Measurements from ENCODE around the gene CTTNBP2NL. TPM values are rescaled to one million over a fixed set of nuclear protein-coding genes. Genes with fewer than 3 reads are reported as not detected.
A peak's percentile ranks its signal among the peaks of the same experiment; 100 is the strongest.

CTTNBP2NL gene
- total and polyA plus RNA-seq, 2 experiments from 2014 or later: 19.2 to 38.4 TPM

- in situ Hi-C loops (cut with MboI): loop anchor here (25.0 kb wide), 1 partner anchor 870 kb away; no protein-coding TSS in a partner anchor
- Histone ChIP-seq H3K27me3 (replicated peaks; ENCODE audit: insufficient read depth) (no peaks in the 10 kb centered on the region), H3K9ac (no peak overlapping the region), H3K9me3 (ENCODE audit: low read depth) (no peaks in the 10 kb centered on the region), H3K9me2 (ENCODE audit: insufficient read depth) (no peaks in the 10 kb centered on the region), H3F3A (ENCODE audit: insufficient read depth) (peaks cover 17% of the 10 kb centered on the region; the same call in 1 of the 2 replicates), H3K4me1 (ENCODE audit: insufficient read depth) (peaks cover 22% of the 10 kb centered on the region), H2AFZ (no peak overlapping the region), H3K4me3 (no peak overlapping the region), H3K79me2 (ENCODE audit: insufficient read depth) (no peaks in the 10 kb centered on the region), H3K27ac (no peak overlapping the region), H3K36me3 (ENCODE audit: low read depth) (no peaks in the 10 kb centered on the region), H3K4me2 (ENCODE audit: unreplicated experiment) (no peak overlapping the region), H4K20me1 (ENCODE audit: insufficient read depth) (no peaks in the 10 kb centered on the region)
- TF ChIP-seq EZH2phosphoT487 (IDR thresholded peaks at IDR 0.05; ENCODE audit: insufficient read depth, low read depth) (no peak), EZH2 (IDR thresholded peaks at IDR 0.05; ENCODE audit: insufficient read depth, poor library complexity, severe bottlenecking) (no peak)
- no peak for DNase-seq
- 56 to 64% methylated on average over 6 of the region's 6 CpGs for WGBS, 2 experiments (ENCODE audit: low coverage in 1 of 2, low lambda C conversion rate in 2 of 2, missing lambda C conversion rate in 2 of 2)
These were observed 38.5 kb upstream of the CTTNBP2NL start for GRCh38 chr1:112357467-112357866.

- Histone ChIP-seq H3K27me3 (replicated peaks; ENCODE audit: insufficient read depth) (no peaks in the 10 kb centered on the region), H3K9me3 (ENCODE audit: low read depth) (no peaks in the 10 kb centered on the region), H3K4me2 (ENCODE audit: unreplicated experiment) (no peak overlapping the region), H3F3A (ENCODE audit: insufficient read depth) (peaks cover 17% of the 10 kb centered on the region; the same call in 1 of the 2 replicates), H3K36me3 (ENCODE audit: low read depth) (no peaks in the 10 kb centered on the region), H2AFZ (no peak overlapping the region), H3K9me2 (ENCODE audit: insufficient read depth) (no peaks in the 10 kb centered on the region), H3K27ac (no peak overlapping the region), H3K4me1 (ENCODE audit: insufficient read depth) (peaks cover 22% of the 10 kb centered on the region), H3K9ac (no peak overlapping the region), H3K4me3 (no peak overlapping the region), H4K20me1 (ENCODE audit: insufficient read depth) (no peaks in the 10 kb centered on the region), H3K79me2 (ENCODE audit: insufficient read depth) (no peaks in the 10 kb centered on the region)
- TF ChIP-seq EZH2 (IDR thresholded peaks at IDR 0.05; ENCODE audit: insufficient read depth, poor library complexity, severe bottlenecking) (no peak), EZH2phosphoT487 (IDR thresholded peaks at IDR 0.05; ENCODE audit: insufficient read depth, low read depth) (no peak)
- in situ Hi-C loops (cut with MboI): loop anchor here (25.0 kb wide), 1 partner anchor 871 kb away; no protein-coding TSS in a partner anchor
- 57 to 60% methylated on average over 8 of the region's 8 CpGs for WGBS, 2 experiments (ENCODE audit: low coverage in 1 of 2, low lambda C conversion rate in 2 of 2, missing lambda C conversion rate in 2 of 2)
- DNase-seq: peak; percentile 43
These were observed 37.8 kb upstream of the CTTNBP2NL start for GRCh38 chr1:112358061-112358770.

- peak; percentile 78 for DNase-seq
- H3F3A ChIP-seq (ENCODE audit: insufficient read depth): peaks cover 17% of the 10 kb centered on the region; the same call in 1 of the 2 replicates
- H3K9me3 ChIP-seq (ENCODE audit: low read depth): no peaks in the 10 kb centered on the region
- H3K27ac ChIP-seq: no peak overlapping the region
- no peaks in the 10 kb centered on the region for H4K20me1 ChIP-seq (ENCODE audit: insufficient read depth)
- in situ Hi-C loops (cut with MboI): loop anchor here (25.0 kb wide), 1 partner anchor 872 kb away; no protein-coding TSS in a partner anchor
- H3K4me1 ChIP-seq (ENCODE audit: insufficient read depth): peaks cover 22% of the 10 kb centered on the region
- TF ChIP-seq EZH2 (IDR thresholded peaks at IDR 0.05; ENCODE audit: insufficient read depth, poor library complexity, severe bottlenecking): no peak
- H3K9me2 ChIP-seq (ENCODE audit: insufficient read depth): no peaks in the 10 kb centered on the region
- H3K36me3 ChIP-seq (ENCODE audit: low read depth): no peaks in the 10 kb centered on the region
- no peak overlapping the region for H3K4me3 ChIP-seq
- H3K27me3 ChIP-seq (replicated peaks; ENCODE audit: insufficient read depth): no peaks in the 10 kb centered on the region
- 27 to 31% methylated on average over 7 of the region's 7 CpGs for whole genome bisulfite sequencing, 2 experiments (ENCODE audit: low coverage in 1 of 2, low lambda C conversion rate in 2 of 2, missing lambda C conversion rate in 2 of 2)
- no peak overlapping the region for H3K9ac ChIP-seq
- peak overlapping the region; percentile 87 for H2AFZ ChIP-seq
- H3K4me2 ChIP-seq (ENCODE audit: unreplicated experiment): no peak overlapping the region
- H3K79me2 ChIP-seq (ENCODE audit: insufficient read depth): no peaks in the 10 kb centered on the region
These were observed 37.1 kb upstream of the CTTNBP2NL start for GRCh38 chr1:112358798-112359408.

- TF ChIP-seq EZH2 (IDR thresholded peaks at IDR 0.05; ENCODE audit: insufficient read depth, poor library complexity, severe bottlenecking): no peak
- TF ChIP-seq EZH2phosphoT487 (IDR thresholded peaks at IDR 0.05; ENCODE audit: insufficient read depth, low read depth): no peak
- Histone ChIP-seq H3K4me1 (ENCODE audit: insufficient read depth) (peaks cover 22% of the 10 kb centered on the region), H3K36me3 (ENCODE audit: low read depth) (no peaks in the 10 kb centered on the region), H3K27ac (peak overlapping the region; percentile 78), H3K9me2 (ENCODE audit: insufficient read depth) (no peaks in the 10 kb centered on the region), H3K79me2 (ENCODE audit: insufficient read depth) (no peaks in the 10 kb centered on the region), H3F3A (ENCODE audit: insufficient read depth) (peaks cover 17% of the 10 kb centered on the region; the same call in 1 of the 2 replicates), H3K4me2 (ENCODE audit: unreplicated experiment) (peak overlapping the region; percentile 74), H3K9ac (peak overlapping the region; percentile 49), H3K27me3 (replicated peaks; ENCODE audit: insufficient read depth) (no peaks in the 10 kb centered on the region), H2AFZ (peak overlapping the region; percentile 87), H3K9me3 (ENCODE audit: low read depth) (no peaks in the 10 kb centered on the region), H3K4me3 (peak overlapping the region; percentile 57), H4K20me1 (ENCODE audit: insufficient read depth) (no peaks in the 10 kb centered on the region)
- in situ Hi-C loops (cut with MboI): loop anchor here (25.0 kb wide), 1 partner anchor 873 kb away; no protein-coding TSS in a partner anchor
- 23 to 26% methylated on average over 11 of the region's 11 CpGs for WGBS, 2 experiments (ENCODE audit: low coverage in 1 of 2, low lambda C conversion rate in 2 of 2, missing lambda C conversion rate in 2 of 2)
- DNase-seq: peak; percentile 81
These were observed 35.9 kb upstream of the CTTNBP2NL start for GRCh38 chr1:112359961-112360767.

Data from GM23248 (cell line).